ENCODE results near the gene RCOR1.

DNA sequence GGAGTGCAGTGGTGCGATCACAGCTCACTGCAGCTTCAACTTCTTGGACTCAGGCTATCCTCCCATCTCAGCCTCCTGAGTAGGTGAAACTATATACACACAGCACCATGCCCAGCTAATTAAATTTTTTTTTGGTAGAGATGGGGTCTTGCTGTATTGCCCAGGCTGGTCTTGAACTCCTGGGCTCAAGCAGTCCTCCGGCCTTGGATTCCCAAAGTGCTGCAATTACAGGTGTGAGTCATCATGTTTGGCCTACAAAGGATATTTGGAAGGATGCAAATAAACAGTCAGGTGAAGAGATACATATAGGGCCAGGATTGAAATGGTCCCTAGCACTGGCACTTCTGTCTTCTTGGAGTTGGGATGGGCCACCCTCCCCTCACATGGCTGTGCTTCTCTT is 23.9 kb downstream of the RCOR1 start:
- no peak for TF ChIP-seq TAF1 (IDR thresholded peaks at IDR 0.05; ENCODE audit: low read depth)
- no peak for TF ChIP-seq EP300 (conservative IDR thresholded peaks at IDR 0.05; ENCODE audit: poor library complexity, severe bottlenecking)
- no peak for TF ChIP-seq POLR2AphosphoS5 (IDR thresholded peaks at IDR 0.05)
- TF ChIP-seq, protein P1, sequence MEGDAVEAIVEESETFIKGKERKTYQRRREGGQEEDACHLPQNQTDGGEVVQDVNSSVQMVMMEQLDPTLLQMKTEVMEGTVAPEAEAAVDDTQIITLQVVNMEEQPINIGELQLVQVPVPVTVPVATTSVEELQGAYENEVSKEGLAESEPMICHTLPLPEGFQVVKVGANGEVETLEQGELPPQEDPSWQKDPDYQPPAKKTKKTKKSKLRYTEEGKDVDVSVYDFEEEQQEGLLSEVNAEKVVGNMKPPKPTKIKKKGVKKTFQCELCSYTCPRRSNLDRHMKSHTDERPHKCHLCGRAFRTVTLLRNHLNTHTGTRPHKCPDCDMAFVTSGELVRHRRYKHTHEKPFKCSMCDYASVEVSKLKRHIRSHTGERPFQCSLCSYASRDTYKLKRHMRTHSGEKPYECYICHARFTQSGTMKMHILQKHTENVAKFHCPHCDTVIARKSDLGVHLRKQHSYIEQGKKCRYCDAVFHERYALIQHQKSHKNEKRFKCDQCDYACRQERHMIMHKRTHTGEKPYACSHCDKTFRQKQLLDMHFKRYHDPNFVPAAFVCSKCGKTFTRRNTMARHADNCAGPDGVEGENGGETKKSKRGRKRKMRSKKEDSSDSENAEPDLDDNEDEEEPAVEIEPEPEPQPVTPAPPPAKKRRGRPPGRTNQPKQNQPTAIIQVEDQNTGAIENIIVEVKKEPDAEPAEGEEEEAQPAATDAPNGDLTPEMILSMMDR (IDR thresholded peaks at IDR 0.05; ENCODE audit: poor library complexity, severe bottlenecking): no peak

All from neural cell (in vitro differentiated cells).